AG04449 (cell line): ENCODE data around the gene UBE4B.

Experiments
- CTCF ChIA-PET: fragments of 350-600 bp; formaldehyde crosslinking; extraction: SDS; loops from one replicate; lab custom pipeline; 2021; ENCODE audit warnings: antibody characterized with exemption; lab: Yijun Ruan, JAX
- POLR2A ChIA-PET: fragments of 400-600, 350-600 bp; formaldehyde crosslinking; extraction: SDS; loops from one replicate; lab custom pipeline; 2020; ENCODE audit warnings: antibody characterized with exemption, inconsistent platforms; lab: Yijun Ruan, JAX
- DNase-seq: peaks from one replicate; pipeline ENCODE4 v3.0.0-alpha.2; 2010; ENCODE audit warnings: low read depth, low spot score
- H3K4me3 ChIP-seq: 2 replicates; pipeline ENCODE4 v1.5.1; 2011; ENCODE audit warnings: low read depth, mild to moderate bottlenecking, control low read depth, low read length
- CTCF ChIP-seq: IDR thresholded peaks from one replicate; pipeline ENCODE4 v1.5.1; 2011; ENCODE audit warnings: mild to moderate bottlenecking, moderate library complexity, low read length, control low read depth, inconsistent platforms; ENCODE audit not compliant: insufficient read depth; ENCODE audit errors: missing control alignments

Gene UBE4B

GRCh38 chr1:10122926-10123325 is 90.2 kb downstream of the UBE4B start:
- CTCF ChIA-PET: interaction anchor here (0.8 to 2.4 kb wide), 9 partner anchors 13 to 306 kb away, joined by 3 to 14 read pairs (median 4); partner anchors contain the start of gene KIF1B
- DNase-seq: peak; percentile 44
- no peak overlapping the region for H3K4me3 ChIP-seq
- POLR2A ChIA-PET: interaction anchor here (0.7 to 1.2 kb wide), 3 partner anchors 49 to 180 kb away, joined by 4 to 5 read pairs (median 5); partner anchors contain the start of genes KIF1B, LZIC and NMNAT1
- TF ChIP-seq CTCF: no peak

GRCh38 chr1:10128101-10128765 is 95.5 kb downstream of the UBE4B start:
- H3K4me3 ChIP-seq: no peak overlapping the region
- TF ChIP-seq CTCF: no peak
- POLR2A ChIA-PET: no interaction called here
- DNase-seq: no peak
- CTCF ChIA-PET: interaction anchor here (1.0 to 2.3 kb wide), 4 partner anchors 16 to 254 kb away, joined by 3 to 8 read pairs (median 3); no protein-coding TSS in a partner anchor

- ChIA-PET CTCF (interaction anchor here (1.1 to 2.0 kb wide), 2 partner anchors 21 to 24 kb away, joined by 3 to 9 read pairs; no protein-coding TSS in a partner anchor), POLR2A (no interaction called here)
- no peak for TF ChIP-seq CTCF
- H3K4me3 ChIP-seq: no peak overlapping the region
- no peak for DNase-seq
These were observed 99.6 kb downstream of the UBE4B start for GRCh38 chr1:10132316-10132715.

- POLR2A ChIA-PET: no interaction called here
- no peak overlapping the region for H3K4me3 ChIP-seq
These were observed 100.1 kb downstream of the UBE4B start for GRCh38 chr1:10132852-10133251.

GRCh38 chr1:10140981-10141380 is 108.2 kb downstream of the UBE4B start:
- no peak for DNase-seq
- ChIA-PET CTCF (interaction anchor here (1.1 to 2.2 kb wide), 5 partner anchors 10 to 199 kb away, joined by 3 to 5 read pairs (median 3); no protein-coding TSS in a partner anchor), POLR2A (interaction anchor here (0.6 kb wide), 1 partner anchor 16 kb away, joined by 3 read pairs; no protein-coding TSS in a partner anchor)
- TF ChIP-seq CTCF: no peak
- no peak overlapping the region for H3K4me3 ChIP-seq

More at GRCh38 chr1:10132852-10133251, 100.1 kb downstream of the UBE4B start:
- TF ChIP-seq CTCF: no peak
- CTCF ChIA-PET: interaction anchor here (1.1 to 2.0 kb wide), 2 partner anchors 20 to 23 kb away, joined by 3 to 9 read pairs; no protein-coding TSS in a partner anchor
- DNase-seq: no peak

- no peak for DNase-seq
- CTCF ChIA-PET: interaction anchor here (1.2 to 1.5 kb wide), 2 partner anchors 9 to 16 kb away, joined by 3 to 6 read pairs; no protein-coding TSS in a partner anchor
- POLR2A ChIA-PET: interaction anchor here (0.7 kb wide), 1 partner anchor 66 kb away, joined by 3 read pairs; the partner anchor contains the start of gene KIF1B
These were observed 111.3 kb downstream of the UBE4B start for GRCh38 chr1:10143961-10144485.

More at GRCh38 chr1:10143961-10144485, 111.3 kb downstream of the UBE4B start:
- no peak overlapping the region for H3K4me3 ChIP-seq
- TF ChIP-seq CTCF: no peak
